DLD1 (cell line): ENCODE results near the gene MAOA.

ENCODE experiments used
- in situ Hi-C: cut with HindIII; loops from 2 replicates; pipeline ENCODE4 v1.10.0; 2017; ENCODE audit warnings: low sequenced_read_pairs

MAOA gene

GRCh38 chrX:43750248-43750676, 94.2 kb downstream of the MAOA start:
- in situ Hi-C loops = loop anchor here (25.0 kb wide), 1 partner anchor 188 kb away; no protein-coding TSS in a partner anchor

GRCh38 chrX:43753637-43754036, 97.5 kb downstream of the MAOA start:
- in situ Hi-C loops = loop anchor here (25.0 kb wide), 1 partner anchor 191 kb away; no protein-coding TSS in a partner anchor

- in situ Hi-C loops = loop anchor here (25.0 kb wide), 1 partner anchor 194 kb away; no protein-coding TSS in a partner anchor
Measured at GRCh38 chrX:43756076-43756475, 100.0 kb downstream of the MAOA start.

- in situ Hi-C loops = loop anchor here (25.0 kb wide), 1 partner anchor 196 kb away; no protein-coding TSS in a partner anchor
Measured at GRCh38 chrX:43758044-43758443, 101.9 kb downstream of the MAOA start.

GRCh38 chrX:43785930-43786591, 130.0 kb downstream of the MAOA start:
- in situ Hi-C loops = no loop called here
